HG03342 (cell line): Measurements from ENCODE around the gene CXCL9.
A peak's percentile ranks its signal among the peaks of the same experiment; 100 is the strongest.
"Not testable (repeated sequence)": the region's sequence is repeated elsewhere in the genome, so short reads cannot be mapped to it uniquely, and the experiment has no call there.

Source experiments
- ATAC-seq: cut with Tn5 transposase; IDR thresholded peaks from one replicate; pipeline ENCODE4 v1.9.1; 2021; ENCODE audit warnings: mild to moderate bottlenecking, moderate library complexity; ENCODE audit not compliant: unreplicated experiment

The CXCL9 gene

DNA sequence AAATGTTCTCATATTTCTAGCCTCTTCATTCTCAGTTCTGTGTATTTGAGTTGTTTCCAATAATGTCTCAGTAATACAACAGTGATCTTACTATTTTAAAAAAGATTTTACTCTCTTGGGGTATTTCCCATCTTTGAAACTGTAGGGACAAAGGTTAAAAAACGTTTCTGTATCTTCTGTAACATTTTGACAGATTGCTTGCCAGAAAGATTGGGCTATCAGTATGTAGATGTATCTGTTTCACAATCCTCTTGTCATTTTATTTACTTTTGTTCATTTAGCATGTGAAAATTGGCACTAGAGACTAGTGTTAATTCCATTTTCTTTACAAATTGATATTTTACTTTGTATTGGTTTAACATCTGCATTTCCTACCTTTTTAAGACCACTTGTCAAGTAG, 6.2 kb upstream of the CXCL9 start:
- ATAC-seq: no peak

DNA sequence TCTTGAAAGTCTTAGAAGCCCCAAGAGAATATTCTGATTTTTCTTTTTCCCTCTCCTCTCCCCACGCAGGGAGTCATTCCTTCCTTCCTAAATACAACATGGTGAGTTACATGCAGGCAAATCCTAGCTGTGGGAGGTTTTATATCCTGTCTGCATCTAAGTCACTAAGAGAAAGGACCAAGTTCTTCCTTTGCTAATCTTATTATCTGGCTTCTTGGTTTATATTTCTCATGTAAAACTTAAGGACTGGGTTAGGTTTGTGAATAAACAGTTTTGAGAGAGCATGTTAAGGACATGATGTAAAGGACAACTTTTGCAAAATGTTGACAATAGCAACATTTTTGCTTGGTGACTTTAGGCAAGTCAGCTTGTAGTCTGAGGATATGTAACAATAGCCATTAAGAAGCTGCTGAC, 5.1 kb upstream of the CXCL9 start:
- ATAC-seq: no peak

DNA sequence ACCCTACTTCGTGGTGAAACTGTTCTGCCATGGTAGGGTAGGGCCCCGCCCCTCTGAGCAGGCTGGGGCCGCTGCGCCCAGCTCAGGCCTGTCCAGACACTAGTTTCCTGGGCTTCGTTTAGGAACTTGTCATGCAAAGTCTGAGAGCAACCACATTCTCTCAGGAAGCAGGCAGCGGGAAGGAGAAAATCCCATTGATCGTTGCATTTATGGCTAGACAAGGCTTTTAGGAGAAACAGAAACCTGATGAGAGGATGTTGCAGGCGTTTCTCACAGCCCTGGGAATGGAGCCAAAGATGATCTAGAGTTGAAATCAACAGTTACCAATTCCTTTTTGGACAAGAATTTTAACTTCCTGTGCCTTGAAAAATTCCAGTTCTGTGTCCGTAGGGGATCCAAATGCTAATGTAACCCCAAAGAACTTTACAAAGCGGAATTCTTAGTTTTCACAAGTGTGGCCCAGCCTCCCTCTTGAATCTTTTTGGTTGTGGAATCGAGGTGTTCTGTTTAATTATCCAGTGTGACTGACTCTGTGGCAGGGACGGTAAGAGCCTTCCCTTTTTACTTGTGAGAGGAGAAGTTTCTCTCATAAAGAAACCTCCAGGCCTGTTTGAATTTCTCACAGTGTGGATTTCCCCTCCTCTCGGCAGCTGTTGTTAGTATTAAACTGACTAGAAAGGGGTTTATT, 4.5 kb upstream of the CXCL9 start:
- ATAC-seq: peak; percentile 70

DNA sequence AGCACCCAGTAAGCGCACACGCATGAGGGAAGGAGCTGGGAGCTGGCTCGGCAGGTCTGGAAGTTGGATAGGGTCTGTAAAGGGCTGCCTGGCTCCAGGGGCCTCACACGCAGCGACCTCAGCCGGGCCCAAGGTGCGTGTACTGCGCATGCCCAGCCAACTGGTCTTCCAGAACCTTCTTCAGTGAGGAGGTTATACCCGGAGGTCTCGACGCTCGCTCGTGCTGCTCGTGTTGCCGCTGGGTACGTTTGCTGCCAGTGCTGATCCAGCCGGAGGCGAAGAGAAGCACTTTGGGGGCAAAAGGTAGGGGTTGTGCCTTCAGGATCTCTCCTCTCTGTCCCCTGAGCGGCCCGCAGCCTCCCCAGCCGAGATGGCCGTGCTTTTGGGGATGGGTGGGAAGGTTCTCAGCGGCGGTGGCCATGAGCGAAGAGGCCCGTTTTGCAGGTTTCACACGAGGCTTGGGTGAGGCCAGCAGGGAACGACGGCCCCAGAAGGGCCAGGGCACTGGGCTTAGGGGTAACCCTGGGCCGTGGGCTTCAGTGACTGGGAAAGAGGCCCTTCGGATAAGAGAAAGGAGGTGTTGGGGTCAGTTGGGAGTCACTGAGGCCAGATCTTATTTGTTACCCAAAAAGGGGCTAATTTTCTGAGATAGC, 3.8 kb upstream of the CXCL9 start:
- no peak for ATAC-seq

DNA sequence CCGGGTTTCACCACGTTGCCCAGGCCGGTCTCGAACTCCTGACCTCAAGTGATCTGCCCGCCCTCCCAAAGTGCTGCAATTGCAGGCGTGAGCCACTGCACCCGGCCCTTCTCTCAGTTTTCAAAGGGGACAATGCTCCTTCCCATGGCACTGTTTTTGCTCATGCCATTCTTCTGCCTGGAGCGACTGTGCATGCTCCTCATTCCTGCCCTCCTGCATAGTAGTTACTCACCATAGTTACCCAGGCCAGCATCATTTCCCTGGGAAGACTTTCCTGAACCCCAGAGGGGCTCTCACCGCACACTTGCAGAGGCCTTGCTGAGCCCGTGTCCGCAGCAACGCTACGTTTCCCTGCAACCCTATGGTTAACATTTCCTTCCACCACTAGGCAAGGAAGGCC, 3.3 kb upstream of the CXCL9 start:
- no peak for ATAC-seq

DNA sequence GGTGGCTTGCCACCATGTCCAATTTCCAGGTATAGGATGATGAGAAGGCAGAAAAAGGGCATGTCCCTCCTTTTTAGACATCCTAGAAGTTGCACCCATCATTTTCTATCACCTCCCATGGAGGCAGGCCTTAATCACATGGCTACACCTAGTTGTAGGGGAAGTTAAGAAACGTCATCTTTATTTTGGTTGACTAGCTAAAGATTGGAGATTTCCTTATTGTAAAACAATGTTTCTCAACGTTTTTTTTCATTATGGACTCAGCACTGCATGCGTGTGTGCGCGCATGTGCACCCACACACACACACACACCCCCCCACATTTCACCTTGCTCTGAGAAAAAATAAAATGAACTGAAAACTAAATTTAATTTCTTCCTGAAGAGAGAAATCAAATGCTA, 2.0 kb upstream of the CXCL9 start:
- ATAC-seq: no peak

DNA sequence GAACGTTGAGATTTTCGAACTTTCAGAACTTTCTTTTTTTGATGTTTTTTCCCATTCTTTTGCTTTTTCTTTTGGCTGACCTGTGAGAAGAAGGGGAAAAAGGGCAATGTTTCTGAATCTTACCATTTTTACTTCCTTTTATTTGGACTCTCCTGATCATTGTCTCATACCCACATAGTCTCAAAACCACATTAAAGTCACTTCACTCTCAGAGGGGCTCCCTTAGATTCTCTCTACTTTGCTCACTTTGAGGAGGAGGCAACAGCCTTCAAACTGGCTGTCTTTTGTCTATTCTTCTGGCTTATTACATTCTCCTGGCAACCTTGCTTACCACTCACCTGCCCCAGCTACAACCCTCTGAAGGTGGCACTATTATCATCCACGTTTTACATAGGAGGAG, 3.7 kb downstream of the CXCL9 start:
- ATAC-seq: no peak

DNA sequence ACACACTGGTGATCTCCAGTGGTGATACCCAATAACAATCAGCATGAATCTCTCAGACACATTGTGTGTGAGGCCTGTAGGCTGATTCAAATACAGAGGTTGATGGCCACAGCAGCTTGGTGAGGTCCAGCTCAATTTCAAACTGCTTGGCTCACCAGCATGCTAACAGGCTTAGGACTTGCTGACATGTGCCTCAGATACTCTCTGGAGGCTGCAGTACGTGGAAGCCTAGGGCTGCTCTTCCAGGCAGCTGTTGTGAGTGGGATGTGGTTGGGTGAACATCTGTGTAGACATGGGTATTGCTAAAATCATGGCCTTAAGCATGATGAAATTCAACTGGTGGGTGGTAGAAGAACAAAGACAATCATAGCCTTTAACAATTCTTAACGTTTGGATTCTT, 4.3 kb downstream of the CXCL9 start:
- ATAC-seq: no peak

DNA sequence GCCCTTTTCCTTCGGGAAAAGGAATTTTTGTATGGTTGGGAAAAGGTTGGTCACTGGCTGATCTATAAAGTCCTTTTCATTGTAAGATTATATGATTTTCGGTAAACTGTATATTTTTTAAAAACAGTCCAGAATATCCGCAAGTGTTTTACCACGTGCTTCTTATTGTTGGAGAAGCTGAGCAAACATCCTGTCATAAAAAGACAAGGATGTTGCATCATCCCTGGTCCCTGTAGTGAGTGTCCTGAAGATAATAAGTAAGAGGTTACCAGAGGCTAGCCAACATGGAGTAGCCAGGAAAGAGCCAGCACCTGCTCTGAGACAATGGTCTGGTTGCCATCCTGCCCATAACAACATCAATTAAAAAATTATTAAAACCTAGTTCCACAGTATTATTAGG, 5.1 kb downstream of the CXCL9 start:
- ATAC-seq: no peak

DNA sequence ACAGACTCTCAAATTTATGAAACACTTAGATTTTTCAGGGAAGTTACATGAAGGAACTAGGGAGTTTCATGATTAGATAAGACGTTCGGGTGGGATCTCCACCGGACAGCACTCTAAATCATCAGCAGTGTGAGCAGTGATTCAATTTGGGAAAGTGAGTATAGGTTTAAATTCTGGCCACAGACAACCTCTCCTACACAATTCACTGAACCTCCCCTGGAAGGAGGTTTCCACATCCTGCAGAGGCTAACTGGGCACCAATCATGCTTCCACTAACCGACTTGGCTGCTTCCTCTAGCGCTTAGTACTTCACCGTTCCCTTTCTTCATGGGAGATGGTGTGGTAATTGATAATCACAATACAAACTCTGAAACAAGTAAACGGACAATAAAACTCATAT, 5.6 kb downstream of the CXCL9 start:
- no peak for ATAC-seq

DNA sequence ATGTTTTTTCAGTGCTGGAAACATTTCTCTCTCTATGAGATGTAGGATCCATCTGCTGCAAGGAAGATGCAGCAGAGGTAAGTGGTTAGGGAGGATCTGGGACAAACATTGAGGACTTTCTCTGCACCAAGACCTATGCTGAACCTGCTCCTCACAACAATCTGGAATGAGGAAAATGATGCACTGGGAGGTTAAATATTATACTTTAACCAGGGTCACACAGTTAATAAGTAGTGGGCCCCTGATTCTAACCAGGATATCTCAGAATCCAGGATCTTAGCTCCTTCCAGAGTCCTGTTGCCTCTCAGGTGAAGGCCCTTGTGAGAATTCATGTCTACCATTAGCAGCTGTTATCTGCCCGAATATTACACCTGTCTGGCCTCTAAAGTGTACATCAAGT, 7.0 kb downstream of the CXCL9 start:
- no peak for ATAC-seq

DNA sequence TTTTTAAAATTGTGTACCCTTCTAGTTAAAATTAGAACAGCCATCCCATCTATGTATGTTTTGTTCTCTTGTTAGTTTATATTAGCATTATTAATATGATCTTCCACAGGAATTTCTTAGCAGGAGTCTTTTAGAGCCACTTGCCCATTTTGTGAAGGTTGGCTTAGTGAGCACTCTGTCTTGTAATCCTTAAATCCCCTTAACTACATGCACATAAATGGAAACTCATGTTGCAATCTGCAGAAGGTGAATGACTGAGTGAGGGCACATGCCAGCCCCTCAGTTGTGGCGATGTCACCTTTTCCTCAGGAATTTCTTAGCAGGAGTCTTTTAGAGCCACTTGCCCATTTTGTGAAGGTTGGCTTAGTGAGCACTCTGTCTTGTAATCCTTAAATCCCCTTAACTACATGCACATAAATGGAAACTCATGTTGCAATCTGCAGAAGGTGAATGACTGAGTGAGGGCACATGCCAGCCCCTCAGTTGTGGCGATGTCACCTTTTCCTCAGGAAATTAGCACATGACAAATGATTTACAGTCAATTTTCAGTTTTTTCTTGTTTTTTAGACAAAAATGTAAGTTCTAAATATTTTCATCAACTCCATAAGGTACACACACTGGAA, 8.7 kb downstream of the CXCL9 start:
- ATAC-seq: not testable (repeated sequence)

DNA sequence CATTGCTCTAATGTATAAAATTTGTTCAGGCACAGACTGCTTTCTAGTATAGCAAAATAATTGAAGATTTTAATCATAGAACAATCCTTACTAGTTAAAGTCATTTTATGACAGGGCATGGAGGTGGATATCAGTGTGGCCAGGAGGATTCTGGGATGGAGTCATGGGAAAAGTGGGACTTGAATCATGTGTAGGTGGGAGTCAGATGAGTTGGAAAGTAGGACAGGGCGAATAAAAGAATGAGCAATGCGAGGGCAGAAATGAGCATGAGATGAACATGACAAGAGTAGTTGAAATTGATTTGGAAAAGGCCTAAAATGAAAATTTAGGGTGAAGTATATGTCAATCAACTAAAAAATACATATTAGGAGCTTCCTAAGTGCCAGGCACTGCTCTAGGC, 9.4 kb downstream of the CXCL9 start:
- no peak for ATAC-seq

DNA sequence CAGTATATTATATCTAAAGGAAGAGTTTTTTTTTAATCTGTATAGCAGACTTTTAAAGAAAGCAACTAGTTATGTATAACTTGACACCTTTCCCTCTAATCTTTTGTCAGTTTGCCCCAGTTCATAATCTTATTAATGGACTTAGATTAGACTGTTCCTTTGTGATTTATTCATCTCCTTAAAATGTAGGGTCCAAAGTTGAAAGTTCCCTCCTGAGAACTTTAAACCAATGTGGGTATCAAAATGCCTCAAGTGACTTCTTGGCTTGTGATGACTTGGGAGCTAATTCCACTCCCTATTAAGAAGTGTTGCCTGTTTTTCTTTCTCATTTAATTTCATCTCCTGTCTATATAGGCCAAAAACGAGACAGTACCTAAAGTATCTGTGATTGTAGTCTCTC, 10.2 kb downstream of the CXCL9 start:
- ATAC-seq: no peak

DNA sequence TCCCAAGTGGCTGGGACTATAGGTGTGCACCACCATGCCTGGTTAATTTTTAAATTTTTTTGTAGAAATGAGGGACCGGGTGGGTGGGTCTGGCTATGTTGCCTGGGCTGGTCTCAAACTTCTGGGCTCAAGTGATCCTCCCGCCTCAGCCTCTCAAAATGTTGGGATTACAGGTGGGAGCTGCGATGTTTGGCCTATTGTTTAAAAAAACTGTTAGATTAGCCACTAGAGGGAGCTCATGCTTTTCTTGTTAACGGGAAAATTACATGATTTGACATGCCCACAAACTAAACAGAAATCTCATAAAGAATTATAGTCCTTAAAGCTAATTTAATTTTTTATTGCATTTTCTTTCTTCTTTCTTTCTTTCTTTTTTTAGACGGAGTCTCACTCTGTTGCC, 11.6 kb downstream of the CXCL9 start:
- ATAC-seq: no peak

DNA sequence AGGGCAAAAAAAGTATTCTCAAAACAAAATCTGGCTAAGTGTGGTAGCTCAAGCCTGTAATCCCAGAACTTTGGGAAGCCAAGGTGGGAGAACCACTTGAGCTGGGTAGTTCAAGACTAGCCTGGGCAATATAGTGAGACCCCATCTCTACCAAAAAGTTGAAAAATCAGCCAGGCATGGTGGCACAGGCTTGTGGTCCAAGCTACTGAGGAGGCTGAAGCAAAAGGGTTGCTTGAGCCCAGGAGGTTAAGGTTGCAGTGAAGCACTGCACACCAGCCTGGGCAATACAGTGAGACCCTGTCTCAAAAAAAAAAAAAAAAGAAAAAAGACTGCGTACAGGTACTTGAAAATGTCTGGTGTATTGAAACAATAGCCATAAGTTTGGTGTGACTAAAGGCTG, 14.8 kb downstream of the CXCL9 start:
- ATAC-seq: no peak

DNA sequence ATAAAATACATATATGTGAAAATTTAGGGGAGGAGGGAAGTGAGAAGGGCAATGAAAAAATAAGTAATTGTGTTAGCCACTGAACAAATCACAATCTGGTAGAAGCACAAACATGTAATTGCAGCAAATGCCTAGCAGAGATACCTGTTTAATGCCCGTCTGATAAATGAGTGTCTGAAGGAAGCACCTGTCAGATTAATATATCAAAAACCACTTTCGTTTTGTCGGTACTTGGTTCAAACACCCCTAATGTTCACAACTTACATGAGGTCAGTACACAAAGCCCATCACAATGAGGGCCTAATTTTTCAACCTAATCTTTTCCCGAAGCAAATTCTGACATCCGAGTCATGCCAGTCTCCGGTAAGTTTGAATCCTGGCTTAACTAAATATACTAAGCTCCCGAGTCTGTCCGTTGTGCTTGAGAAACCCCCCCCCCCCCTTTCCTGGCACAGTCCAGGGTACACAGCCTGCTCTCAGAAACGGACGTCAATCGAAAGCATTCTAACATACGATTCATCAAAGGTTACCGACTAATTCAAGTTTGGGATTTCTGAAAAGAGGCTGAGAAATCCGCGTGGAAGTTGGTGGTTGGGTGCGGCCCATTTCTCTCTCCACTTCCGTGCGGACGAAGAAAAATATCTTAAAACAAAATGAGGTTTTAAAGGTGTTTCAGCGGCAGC, 17.3 kb downstream of the CXCL9 start:
- no peak for ATAC-seq

DNA sequence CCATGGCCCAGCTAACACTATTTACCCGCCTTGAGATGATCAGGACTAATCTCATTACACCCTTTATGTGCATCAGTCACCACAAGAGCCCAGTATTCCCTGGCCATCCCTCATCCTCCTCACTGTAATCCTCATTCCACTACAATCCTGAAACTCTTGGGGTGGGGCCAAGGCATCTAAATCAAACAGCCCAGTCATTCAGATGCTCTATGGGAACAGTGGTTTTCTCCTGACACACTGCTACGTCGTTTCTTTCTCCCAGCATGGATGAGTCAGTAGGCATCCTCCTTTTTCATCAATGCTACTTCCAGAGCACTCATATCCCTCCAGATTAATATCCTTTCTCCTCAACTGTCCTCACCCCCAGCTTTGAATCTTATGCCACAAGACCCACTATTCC, 22.2 kb downstream of the CXCL9 start:
- ATAC-seq: no peak

DNA sequence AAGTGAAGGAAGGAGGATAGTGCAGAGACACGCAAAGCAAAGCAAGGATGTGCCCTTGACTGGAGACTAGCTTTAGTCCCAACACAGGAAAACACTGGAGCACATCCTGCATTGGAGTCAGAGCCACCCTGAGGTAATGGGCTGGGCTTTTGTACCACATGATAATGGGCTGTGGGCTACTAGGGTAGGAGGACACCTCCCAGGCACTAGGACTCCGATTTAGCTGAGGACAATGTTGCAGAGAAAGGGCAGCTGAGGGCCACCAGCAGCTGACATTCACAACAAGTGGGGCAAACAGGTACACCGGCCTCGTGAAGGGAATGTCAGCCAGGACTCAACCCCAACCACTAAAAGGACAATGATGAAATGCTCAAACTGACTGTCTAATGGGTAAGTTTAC, 26.7 kb downstream of the CXCL9 start:
- ATAC-seq: no peak

DNA sequence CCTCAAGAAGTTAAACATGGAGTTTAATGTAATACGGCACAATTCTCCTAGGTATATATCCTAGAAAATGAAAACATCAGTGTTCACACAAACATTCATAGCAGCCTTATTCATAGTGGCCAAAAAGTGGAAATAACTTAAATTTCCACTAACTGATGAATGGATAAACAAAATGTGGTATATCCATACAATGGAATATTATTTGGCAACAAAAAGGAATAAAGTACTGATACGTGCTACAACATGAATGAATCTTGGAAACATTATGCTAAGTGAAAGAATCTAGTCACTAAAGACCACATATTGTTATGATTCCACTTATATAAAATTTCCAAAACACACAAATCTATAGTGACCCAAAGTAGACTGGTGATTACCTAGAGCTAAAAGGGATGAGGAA, 31.1 kb downstream of the CXCL9 start:
- no peak for ATAC-seq

DNA sequence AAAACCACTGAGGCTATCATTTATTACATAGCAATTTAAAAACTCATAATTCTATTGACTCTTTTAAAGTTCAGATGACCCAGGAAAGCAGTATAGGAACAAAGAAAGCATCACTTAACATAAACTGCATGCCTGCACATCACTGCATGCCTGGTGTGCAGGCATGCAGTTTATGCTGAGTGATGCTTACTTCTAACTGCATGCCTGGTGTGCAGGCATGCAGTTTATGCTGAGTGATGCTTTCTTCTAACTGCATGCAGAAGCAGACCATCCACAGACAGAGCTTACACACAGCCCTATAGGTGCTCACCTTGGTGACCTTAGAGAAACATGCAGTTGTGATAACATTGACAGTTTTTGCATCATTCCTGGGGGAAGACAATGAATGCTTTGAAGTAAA, 33.5 kb downstream of the CXCL9 start:
- ATAC-seq: no peak

DNA sequence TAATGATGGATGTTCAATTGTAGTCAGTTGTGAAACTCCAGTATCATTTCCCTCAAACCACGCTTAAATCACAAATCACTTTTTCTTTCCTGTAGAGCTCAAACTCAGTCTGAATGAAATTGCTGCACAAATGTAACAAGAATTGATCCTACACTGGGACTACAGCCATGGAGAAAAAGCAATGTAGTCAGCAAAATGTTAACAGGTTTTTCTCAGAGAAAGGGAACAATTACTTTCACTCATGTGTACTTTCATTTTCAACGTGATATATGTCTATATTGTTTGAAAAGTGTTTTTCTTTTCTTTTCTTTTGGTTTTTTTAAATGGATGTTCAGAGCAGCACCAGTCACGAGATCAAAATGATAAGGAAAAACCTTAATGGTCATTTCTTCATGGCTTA, 39.2 kb downstream of the CXCL9 start:
- no peak for ATAC-seq
